HepG2 (cell line): ENCODE results near the gene CXADR. TPM values are rescaled to one million over a fixed set of nuclear protein-coding genes. Genes with fewer than 3 reads are reported as not detected.

Source experiments
- ATF2 ChIP-seq: sonication (generic); formaldehyde crosslinking; IDR thresholded peaks from 2 replicates; pipeline ENCODE4 v1.4.0; 2020; ENCODE audit warnings: missing genetic modification reagents
- HBP1 ChIP-seq: IDR thresholded peaks from 2 replicates; pipeline ENCODE4 v1.6.1; 2016; ENCODE audit warnings: low read depth, control low read depth
- HMGXB3 ChIP-seq: sonication (generic); formaldehyde crosslinking; IDR thresholded peaks from 2 replicates; pipeline ENCODE4 v1.4.0; 2020; ENCODE audit warnings: missing genetic modification reagents, borderline replicate concordance
- KLF9 ChIP-seq: IDR thresholded peaks from 2 replicates; pipeline ENCODE4 v1.6.1; 2016; ENCODE audit warnings: low read depth
- MIXL1 ChIP-seq: IDR thresholded peaks from 2 replicates; pipeline ENCODE4 v1.6.1; 2016
- REL ChIP-seq: sonication (generic); formaldehyde crosslinking; conservative IDR thresholded peaks from 2 replicates; pipeline ENCODE4 v1.8.0; 2022; ENCODE audit warnings: mild to moderate bottlenecking, missing genetic modification reagents, moderate library complexity
- SMC3 ChIP-seq: IDR thresholded peaks from 2 replicates; pipeline ENCODE4 v1.6.1; 2011; ENCODE audit warnings: low read length, improper control_type of control experiment
- ZBTB39 ChIP-seq: sonication (generic); formaldehyde crosslinking; IDR thresholded peaks from 2 replicates; pipeline ENCODE4 v1.5.0; 2020; ENCODE audit warnings: missing genetic modification reagents
- ZGPAT ChIP-seq: IDR thresholded peaks from 2 replicates; pipeline ENCODE4 v1.6.1; 2016; ENCODE audit warnings: mild to moderate bottlenecking
- ZNF18 ChIP-seq: sonication (generic); formaldehyde crosslinking; IDR thresholded peaks from 2 replicates; pipeline ENCODE4 v1.8.0; 2022; ENCODE audit warnings: mild to moderate bottlenecking, missing genetic modification reagents; ENCODE audit not compliant: insufficient replicate concordance
- ZNF275 ChIP-seq: sonication (generic); formaldehyde crosslinking; IDR thresholded peaks from 2 replicates; pipeline ENCODE4 v1.8.0; 2022; ENCODE audit warnings: missing genetic modification reagents, mild to moderate bottlenecking, inconsistent platforms, borderline replicate concordance
- ZNF292 ChIP-seq: sonication (generic); formaldehyde crosslinking; IDR thresholded peaks from 2 replicates; pipeline ENCODE4 v1.8.1; 2022; ENCODE audit warnings: mild to moderate bottlenecking, low read depth, missing genetic modification reagents, borderline replicate concordance
- ZNF784 ChIP-seq: sonication (generic); formaldehyde crosslinking; IDR thresholded peaks from 2 replicates; pipeline ENCODE4 v1.5.1; 2020; ENCODE audit warnings: missing genetic modification reagents, mild to moderate bottlenecking, borderline replicate concordance
- polyA plus RNA-seq, 8 experiments: library from polyadenylated mRNA; depleted of rRNA in 3 of 8; stranded (reverse) in 7 of 8; unstranded in 1 of 8; fragments of >200 nt; fragmentation: Illumina TruSeq in 4 of 8; extraction: Trizol in 4 of 8; gene quantifications; 2 replicates each; pipeline versions ENCODE4 v1.2.1 to v1.2.3, GENCODE V29; 2011 to 2016; ENCODE audit warnings: low read depth in 4 of 8, missing spikeins in 1 of 8, mixed read lengths in 1 of 8; ENCODE audit not compliant: insufficient read depth in 1 of 8
- total RNA-seq, 5 experiments: library from RNA; depleted of rRNA; stranded (reverse); fragments of >200 nt; fragmentation: Illumina TruSeq; extraction: Trizol; gene quantifications; 2 replicates each; pipeline ENCODE4 v1.2.3, GENCODE V29; 2016; ENCODE audit warnings: low read depth in 1 of 5

Gene CXADR
- total and polyA plus RNA-seq, 2 of the 13 experiments (the other 11 are each of a cell fraction or from before 2014, with no cell fraction given), result 86.8 to 110 TPM

GRCh38 chr21:17523007-17523451 is 10.2 kb downstream of the CXADR start (continued):
- no peak for TF ChIP-seq KLF9 (CRISPR knock-in tag)
- peak; percentile 81; the same call in 1 of the 2 replicates for TF ChIP-seq HMGXB3 (CRISPR knock-in tag)
- peak; percentile 95 for TF ChIP-seq ATF2 (CRISPR knock-in tag)
- no peak for TF ChIP-seq ZNF18 (CRISPR knock-in tag)
- TF ChIP-seq ZBTB39 (CRISPR knock-in tag), result peak; percentile 100
- no peak for TF ChIP-seq ZNF784 (CRISPR knock-in tag)
- peak; percentile 72; the same call in 1 of the 2 replicates for TF ChIP-seq ZNF275
- TF ChIP-seq MIXL1, result peak; percentile 99
- TF ChIP-seq ZGPAT (CRISPR knock-in tag), result peak; percentile 98
- peak; percentile 35; the same call in 1 of the 2 replicates for TF ChIP-seq SMC3
- TF ChIP-seq ZNF292 (CRISPR knock-in tag), result peak; percentile 73; the same call in 1 of the 2 replicates
- no peak for TF ChIP-seq REL (CRISPR knock-in tag)
- TF ChIP-seq HBP1 (CRISPR knock-in tag), result peak; percentile 96
